HG03039 (cell line): ENCODE results near the gene BLZF1.
A peak's percentile ranks its signal among the peaks of the same experiment; 100 is the strongest.
"Not testable (repeated sequence)": the region's sequence is repeated elsewhere in the genome, so short reads cannot be mapped to it uniquely, and the experiment has no call there.

Experiments
- ATAC-seq: cut with Tn5 transposase; IDR thresholded peaks from one replicate; pipeline ENCODE4 v1.9.1; 2021; ENCODE audit warnings: mild to moderate bottlenecking, moderate library complexity; ENCODE audit not compliant: unreplicated experiment

BLZF1 gene

GRCh38 chr1:169348383-169349036 is 19.5 kb upstream of the BLZF1 start:
- no peak for ATAC-seq

- no peak for ATAC-seq
These were observed 7.6 kb upstream of the BLZF1 start for GRCh38 chr1:169360415-169360814.

DNA sequence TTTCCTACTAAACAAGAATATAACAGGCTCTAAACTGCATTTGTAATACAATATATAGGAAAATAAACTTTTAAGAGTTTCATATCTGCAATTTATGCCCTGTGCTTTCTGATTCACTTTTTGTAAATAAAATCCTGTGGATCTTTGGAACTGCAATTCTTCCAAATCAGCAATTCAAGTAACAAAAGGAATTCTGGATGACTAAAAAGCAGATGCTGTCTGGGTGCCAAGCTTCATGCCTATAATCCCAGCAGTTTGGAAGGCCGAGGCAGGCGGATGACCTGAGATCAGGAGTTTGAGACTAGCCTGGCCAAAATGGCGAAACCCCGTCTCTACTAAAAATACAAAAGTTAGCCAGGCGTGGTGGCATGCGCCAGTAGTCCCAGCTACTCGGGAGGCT is 6.7 kb upstream of the BLZF1 start:
- no peak for ATAC-seq

- ATAC-seq = peak; percentile 37
These were observed 4.8 kb upstream of the BLZF1 start for GRCh38 chr1:169363046-169363730.

DNA sequence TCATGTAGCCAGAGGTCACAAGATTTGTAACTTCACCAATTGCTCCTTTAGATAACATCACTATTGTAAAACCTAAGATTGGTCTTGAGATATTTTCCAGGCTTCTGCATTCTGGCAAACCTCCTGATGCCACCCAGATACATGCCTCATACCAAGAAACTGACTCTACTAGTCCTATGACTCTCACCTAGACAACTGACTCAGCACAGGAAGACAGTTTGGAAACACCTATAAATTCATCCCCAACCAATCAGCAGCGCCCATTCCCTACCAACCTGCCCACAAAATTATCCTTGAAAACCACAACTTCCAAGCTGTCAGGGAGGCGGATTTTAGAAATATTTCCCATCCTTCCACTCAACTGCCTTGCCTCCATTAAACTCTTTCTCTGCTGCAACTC is 3.0 kb upstream of the BLZF1 start:
- ATAC-seq = no peak

DNA sequence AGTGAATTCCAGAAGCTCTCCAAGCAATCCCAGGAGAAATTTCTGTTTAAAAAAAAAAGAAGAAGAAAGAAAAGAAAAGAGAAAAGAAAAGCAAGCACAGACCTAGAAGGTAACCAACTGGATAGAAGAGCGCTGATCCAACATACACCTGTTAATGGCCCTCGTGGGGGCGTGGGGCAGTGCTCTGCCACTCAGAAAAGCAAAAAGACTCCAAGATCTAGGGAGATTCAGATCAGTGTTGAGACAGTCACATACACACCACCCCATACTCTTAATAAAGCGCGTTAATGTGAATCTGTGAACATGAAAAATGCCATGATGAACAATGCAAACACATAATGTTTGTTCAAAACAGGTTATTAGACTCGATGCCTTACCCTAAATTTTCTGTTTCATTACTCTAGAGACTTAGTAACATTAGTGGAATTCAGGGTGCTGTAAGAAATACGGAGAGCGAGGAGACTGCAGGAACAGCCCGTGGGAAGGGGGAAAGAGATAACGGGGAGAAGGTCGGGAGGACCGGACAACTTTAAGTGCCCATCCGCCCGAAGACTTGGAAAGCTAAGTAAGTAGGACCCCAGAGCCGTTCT is 804 bp upstream of the BLZF1 start:
- no peak for ATAC-seq

- no peak for ATAC-seq
These were observed 393 bp downstream of the BLZF1 start for GRCh38 chr1:169368406-169368769.

- no peak for ATAC-seq
These were observed 3.4 kb downstream of the BLZF1 start for GRCh38 chr1:169371404-169371803.

GRCh38 chr1:169381162-169381561 is 13.2 kb downstream of the BLZF1 start:
- ATAC-seq = no peak

DNA sequence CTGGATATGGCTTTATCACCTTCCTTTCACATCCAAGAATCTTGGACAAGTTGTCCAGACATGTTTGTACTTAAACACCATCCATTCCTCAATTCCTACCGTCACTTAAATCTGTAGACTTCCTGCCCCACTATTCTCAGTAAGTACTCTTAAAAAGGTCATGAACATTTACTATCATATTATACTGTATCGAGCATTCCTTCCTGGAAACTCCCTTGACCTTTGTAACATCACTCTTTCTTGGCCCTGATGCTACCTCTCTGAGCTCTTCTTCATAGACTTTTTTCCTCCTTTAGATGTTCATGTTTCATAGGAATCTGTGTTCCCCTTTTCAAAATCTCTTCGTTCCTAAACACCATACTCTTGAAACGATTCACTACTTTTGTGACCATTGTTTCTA is 15.5 kb downstream of the BLZF1 start:
- no peak for ATAC-seq

DNA sequence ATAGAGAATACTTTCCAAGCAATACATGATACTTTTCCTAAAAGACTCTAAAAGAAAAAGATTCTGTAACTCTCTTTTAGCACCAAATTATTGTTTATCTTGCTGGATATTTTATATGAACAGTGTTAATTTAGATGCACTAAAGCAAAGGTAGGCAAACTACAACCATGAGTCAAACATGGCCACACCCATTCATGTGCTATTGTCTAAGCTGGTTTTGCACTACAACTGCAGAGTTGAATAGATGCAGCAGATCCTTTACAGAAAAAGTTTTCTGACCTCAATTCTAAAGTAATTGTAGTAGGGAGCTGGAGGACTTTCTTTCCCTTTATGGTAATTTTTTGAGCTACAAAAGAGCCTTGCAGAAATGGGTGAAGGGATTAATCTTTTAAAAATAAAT is 19.4 kb downstream of the BLZF1 start:
- no peak for ATAC-seq

GRCh38 chr1:169390303-169390702 is 22.3 kb downstream of the BLZF1 start:
- ATAC-seq = peak; percentile 86

DNA sequence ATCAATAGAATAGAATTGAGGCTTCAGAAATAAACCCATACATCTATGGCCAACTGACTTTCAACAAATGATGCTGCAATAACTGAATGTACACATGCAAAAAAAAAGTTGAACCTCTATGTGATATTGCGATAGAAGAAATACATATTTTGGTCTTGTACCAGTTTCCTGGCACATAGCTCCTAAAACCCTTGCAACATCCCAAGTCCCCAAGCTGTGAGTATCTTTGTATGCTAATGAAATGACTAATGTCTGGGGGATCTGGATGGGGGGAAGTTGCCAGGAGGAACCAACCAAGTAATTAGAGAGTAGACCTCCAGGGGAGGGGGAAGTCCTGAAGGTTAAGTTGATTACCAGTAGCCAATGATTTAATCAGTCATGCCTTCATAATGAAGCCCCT is 24.4 kb downstream of the BLZF1 start:
- no peak for ATAC-seq

DNA sequence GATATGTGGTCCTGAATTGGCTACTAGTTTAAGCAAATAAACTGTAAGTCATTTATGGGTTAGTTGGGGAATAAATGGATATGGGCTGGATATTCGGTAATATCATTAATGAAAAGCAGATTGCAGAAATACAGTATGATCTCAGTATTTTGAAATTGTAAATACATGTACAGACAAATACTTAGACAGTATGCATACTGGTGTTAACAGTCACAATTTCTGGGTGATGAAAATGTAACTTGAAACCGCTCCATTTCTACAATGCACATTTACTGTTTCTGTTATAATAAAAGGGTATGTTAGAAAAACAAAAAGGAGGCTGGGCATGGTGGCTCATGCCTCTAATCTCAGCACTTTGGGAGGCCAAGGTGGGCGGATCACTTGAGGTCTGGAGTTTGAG is 28.0 kb downstream of the BLZF1 start:
- no peak for ATAC-seq

GRCh38 chr1:169402578-169402977 is 34.6 kb downstream of the BLZF1 start:
- ATAC-seq = not testable (repeated sequence)

- ATAC-seq = not testable (repeated sequence)
These were observed 40.3 kb downstream of the BLZF1 start for GRCh38 chr1:169408340-169408739.

- ATAC-seq = no peak
These were observed 47.0 kb downstream of the BLZF1 start for GRCh38 chr1:169414952-169415351.

DNA sequence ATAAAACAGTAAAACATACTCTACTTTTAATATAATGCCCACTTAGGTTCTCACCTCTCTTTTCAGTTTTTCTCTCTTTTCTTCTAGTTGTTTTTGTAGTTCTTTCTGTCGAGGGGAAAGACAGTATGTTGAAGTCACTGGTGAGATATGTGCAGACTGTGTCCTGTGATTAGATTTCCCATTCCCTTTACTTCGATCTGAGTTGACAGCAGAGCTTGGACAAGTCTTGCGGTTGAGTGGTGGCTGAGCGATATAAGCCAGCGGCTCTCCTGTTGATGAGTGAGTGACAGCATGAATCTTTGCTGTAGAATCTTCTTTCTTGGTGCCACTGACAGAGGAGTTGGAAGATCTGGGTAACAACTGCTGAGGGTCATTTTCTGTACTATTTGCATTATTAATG is 53.3 kb downstream of the BLZF1 start:
- no peak for ATAC-seq

DNA sequence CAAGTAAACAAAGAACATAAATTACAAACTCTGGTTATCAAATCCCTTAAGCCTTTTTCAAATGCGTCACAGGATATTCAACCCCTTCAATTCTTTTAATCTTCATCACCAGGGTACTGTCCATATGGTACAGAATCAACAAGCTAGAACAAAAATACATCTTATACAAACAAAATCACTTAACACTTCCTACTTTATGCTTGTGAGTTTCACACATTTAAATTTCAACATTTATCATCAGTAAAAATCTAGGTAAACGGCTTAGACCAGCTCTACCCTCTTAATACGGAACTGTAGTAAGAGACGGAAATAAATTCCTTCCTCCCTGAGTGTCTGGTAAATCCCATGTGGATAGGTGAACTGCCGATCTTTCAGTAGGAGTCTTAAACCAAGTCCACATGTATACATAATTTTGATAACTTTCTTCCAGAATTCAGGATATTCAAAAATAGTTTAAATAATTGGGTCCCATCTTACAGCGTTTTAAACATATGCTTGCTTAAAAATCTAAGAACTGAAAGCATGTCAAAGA is 58.2 kb downstream of the BLZF1 start:
- ATAC-seq = no peak

- no peak for ATAC-seq
These were observed 59.2 kb downstream of the BLZF1 start, which contains the start of gene CCDC181 for GRCh38 chr1:169427081-169427641. TSS of gene CCDC181 (minus strand) at chr1:169427474. CDS start at chr1:169424927, 2,547 bp downstream.
